IPS-NIHi11 (cell line): ENCODE data around the gene LRRC4C.

ENCODE experiments used
- DNase-seq: peaks from one replicate; pipeline ENCODE4 v3.0.0; 2012; ENCODE audit warnings: mixed read lengths, low spot score

The LRRC4C gene

GRCh38 chr11:40290171-40290631 lies 1169.3 kb downstream of the LRRC4C start:
- no peak for DNase-seq

- DNase-seq: no peak
These were observed 1170.1 kb downstream of the LRRC4C start for GRCh38 chr11:40289370-40289769.

- no peak for DNase-seq
These were observed 1171.3 kb downstream of the LRRC4C start for GRCh38 chr11:40287916-40288803.

- no peak for DNase-seq
These were observed 1173.3 kb downstream of the LRRC4C start for GRCh38 chr11:40286137-40286536.

GRCh38 chr11:40285558-40285957 lies 1173.9 kb downstream of the LRRC4C start:
- DNase-seq: no peak

GRCh38 chr11:40281052-40281580 lies 1178.3 kb downstream of the LRRC4C start:
- DNase-seq: no peak

GRCh38 chr11:40280159-40281051 lies 1179.0 kb downstream of the LRRC4C start:
- no peak for DNase-seq

GRCh38 chr11:40276960-40277359 lies 1182.5 kb downstream of the LRRC4C start:
- DNase-seq: no peak

GRCh38 chr11:40274017-40274416 lies 1185.4 kb downstream of the LRRC4C start:
- DNase-seq: no peak

- DNase-seq: no peak
These were observed 1186.2 kb downstream of the LRRC4C start for GRCh38 chr11:40273192-40273732.

- DNase-seq: no peak
These were observed 1188.1 kb downstream of the LRRC4C start for GRCh38 chr11:40271361-40271760.

- DNase-seq: no peak
These were observed 1189.6 kb downstream of the LRRC4C start for GRCh38 chr11:40269865-40270264.

- no peak for DNase-seq
These were observed 1190.9 kb downstream of the LRRC4C start for GRCh38 chr11:40268551-40268950.

GRCh38 chr11:40255457-40255856 lies 1204.0 kb downstream of the LRRC4C start:
- no peak for DNase-seq

- DNase-seq: no peak
These were observed 1206.3 kb downstream of the LRRC4C start for GRCh38 chr11:40253166-40253565.

GRCh38 chr11:40252236-40252635 lies 1207.2 kb downstream of the LRRC4C start:
- DNase-seq: no peak

- DNase-seq: no peak
These were observed 1212.5 kb downstream of the LRRC4C start for GRCh38 chr11:40246983-40247382.

GRCh38 chr11:40241524-40242051 lies 1217.9 kb downstream of the LRRC4C start:
- DNase-seq: no peak

- no peak for DNase-seq
These were observed 1219.2 kb downstream of the LRRC4C start for GRCh38 chr11:40240284-40240683.

GRCh38 chr11:40236526-40236925 lies 1222.9 kb downstream of the LRRC4C start:
- no peak for DNase-seq

- DNase-seq: no peak
These were observed 1223.6 kb downstream of the LRRC4C start for GRCh38 chr11:40235841-40236240.

GRCh38 chr11:40230821-40231220 lies 1228.6 kb downstream of the LRRC4C start:
- DNase-seq: no peak
